GM12878 (cell line): ENCODE results near the gene CAMK4. TPM values are rescaled to one million over a fixed set of nuclear protein-coding genes. Genes with fewer than 3 reads are reported as not detected.

Experiments used
- BCL3 ChIP-seq: IDR thresholded peaks from 2 replicates; pipeline ENCODE4 v1.6.1; 2011; ENCODE audit warnings: borderline replicate concordance, low read depth, mild to moderate bottlenecking, moderate library complexity, low read length; ENCODE audit not compliant: insufficient read depth, poor library complexity, severe bottlenecking
- BRCA1 ChIP-seq: IDR thresholded peaks from 2 replicates; pipeline ENCODE4 v1.6.1; 2011; ENCODE audit warnings: low read depth, low read length, improper control_type of control experiment
- E4F1 ChIP-seq: fragments of 450-650 bp; IDR thresholded peaks from 2 replicates; pipeline ENCODE4 v1.6.1; 2018; ENCODE audit warnings: borderline replicate concordance, mild to moderate bottlenecking; ENCODE audit not compliant: partially characterized antibody
- EED ChIP-seq: sonication (generic); IDR thresholded peaks from 2 replicates; pipeline ENCODE4 v1.6.1; 2016; ENCODE audit warnings: antibody characterized with exemption, low read depth
- EGR1 ChIP-seq, 2 experiments: IDR thresholded peaks; 1 replicate in 1 of 2; 2 replicates in 1 of 2; pipeline ENCODE4 v1.6.1; 2011 to 2012; ENCODE audit warnings: low read depth in 2 of 2, low read length in 2 of 2, borderline replicate concordance in 1 of 2, mild to moderate bottlenecking in 1 of 2, moderate library complexity in 1 of 2
- ESRRA ChIP-seq: IDR thresholded peaks from 2 replicates; pipeline ENCODE4 v1.6.1; 2012; ENCODE audit warnings: mild to moderate bottlenecking, low read length, improper control_type of control experiment
- FOXM1 ChIP-seq: IDR thresholded peaks from 2 replicates; pipeline ENCODE4 v1.6.1; 2012; ENCODE audit warnings: low read depth, mild to moderate bottlenecking, inconsistent platforms, low read length, moderate library complexity
- IKZF2 ChIP-seq, 2 experiments: fragments of 450-650 bp; IDR thresholded peaks; 2 replicates each; pipeline ENCODE4 v1.6.1; 2017; ENCODE audit warnings: mild to moderate bottlenecking in 2 of 2, moderate library complexity in 2 of 2
- KDM1A ChIP-seq: fragments of 200-600 bp; sonication (generic); IDR thresholded peaks from 2 replicates; pipeline ENCODE4 v1.6.1; 2016; ENCODE audit warnings: borderline replicate concordance
- LARP7 ChIP-seq: fragments of 450-650 bp; IDR thresholded peaks from 2 replicates; pipeline ENCODE4 v1.6.1; 2017; ENCODE audit warnings: mild to moderate bottlenecking
- MEF2A ChIP-seq: IDR thresholded peaks from 2 replicates; pipeline ENCODE4 v1.6.1; 2011; ENCODE audit warnings: low read depth, mild to moderate bottlenecking, low read length, moderate library complexity; ENCODE audit not compliant: insufficient read depth
- MLLT1 ChIP-seq: fragments of 450-650 bp; IDR thresholded peaks from 2 replicates; pipeline ENCODE4 v1.6.1; 2016; ENCODE audit warnings: mild to moderate bottlenecking
- MXI1 ChIP-seq: fragments of 150-350 bp; IDR thresholded peaks from 2 replicates; pipeline ENCODE4 v1.6.1; 2011; ENCODE audit warnings: low read depth, mild to moderate bottlenecking, inconsistent platforms, low read length, improper control_type of control experiment
- NR2C1 ChIP-seq: fragments of 450-650 bp; IDR thresholded peaks from 2 replicates; pipeline ENCODE4 v1.6.1; 2017; ENCODE audit warnings: antibody characterized with exemption, mild to moderate bottlenecking, moderate library complexity
- POU2F2 ChIP-seq: IDR thresholded peaks from 3 replicates; pipeline ENCODE4 v1.6.1; 2011; ENCODE audit warnings: low read depth, mild to moderate bottlenecking, low read length, borderline replicate concordance
- RCOR1 ChIP-seq: conservative IDR thresholded peaks from 2 replicates; pipeline ENCODE4 v1.6.1; 2012; ENCODE audit warnings: low read depth, low read length, improper control_type of control experiment
- SREBF1 ChIP-seq: IDR thresholded peaks from 2 replicates; pipeline ENCODE4 v1.6.1; 2012; ENCODE audit warnings: mild to moderate bottlenecking, low read length
- USF2 ChIP-seq: IDR thresholded peaks from 2 replicates; pipeline ENCODE4 v1.6.1; 2011; ENCODE audit warnings: low read depth, low read length, improper control_type of control experiment, borderline replicate concordance
- WRNIP1 ChIP-seq: IDR thresholded peaks from 2 replicates; pipeline ENCODE4 v1.6.1; 2011; ENCODE audit warnings: low read depth, low read length, improper control_type of control experiment, borderline replicate concordance
- ZNF24 ChIP-seq: fragments of 450-650 bp; IDR thresholded peaks from 2 replicates; pipeline ENCODE4 v1.6.1; 2017; ENCODE audit warnings: antibody characterized with exemption, mild to moderate bottlenecking
- polyA plus RNA-seq, 11 experiments: library from polyadenylated mRNA; depleted of rRNA in 4 of 11; unstranded in 6 of 11; stranded (reverse) in 5 of 11; fragments of >200 nt; fragmentation: Nextera tagmentation in 4 of 11; fragmentation: Illumina TruSeq in 1 of 11; extraction: Ambion mirVana in 4 of 11; extraction: Trizol in 1 of 11; gene quantifications; 1 replicate in 1 of 11; 2 replicates in 10 of 11; pipeline versions ENCODE4 v1.2.1 to v1.2.3, GENCODE V29; 2011 to 2016; ENCODE audit warnings: inconsistent platforms in 2 of 11, missing spikeins in 2 of 11, low read depth in 1 of 11
- total RNA-seq, 4 experiments: library from RNA; depleted of rRNA in 3 of 4; stranded (reverse); fragments of >200 nt in 3 of 4; fragmentation: Illumina TruSeq in 1 of 4; extraction: Trizol in 1 of 4; gene quantifications; 2 replicates each; pipeline versions ENCODE4 v1.2.1 to v1.2.3, GENCODE V29; 2013 to 2021

CAMK4 gene
- total and polyA plus RNA-seq, 10 of the 15 experiments (the other 5 are each of a cell fraction or from before 2014, with no cell fraction given), result 13.3 to 51.9 (median 35.3) TPM

GRCh38 chr5:111252799-111253545, 28.8 kb downstream of the CAMK4 start (continued):
- TF ChIP-seq MLLT1, result no peak
- no peak for TF ChIP-seq RCOR1
- peak in 1 of 2 experiments; percentile 28; a peak in 1 of 4 replicates for TF ChIP-seq IKZF2 (IDR thresholded peaks at IDR 0.05)
- TF ChIP-seq ZNF24, result no peak
- no peak for TF ChIP-seq WRNIP1
- no peak for TF ChIP-seq BCL3
- peak; percentile 57 for TF ChIP-seq FOXM1
- TF ChIP-seq BRCA1, result no peak
- TF ChIP-seq MEF2A, result 0 out of 2 replicates have a peak, but pooled peaks have one; percentile 33
- TF ChIP-seq LARP7, result no peak
- TF ChIP-seq EED, result peak; percentile 49; the same call in 1 of the 2 replicates
- TF ChIP-seq KDM1A, result no peak
- TF ChIP-seq ESRRA, result no peak
- TF ChIP-seq MXI1, result 0 out of 2 replicates have a peak, but pooled peaks have one; percentile 36
- TF ChIP-seq USF2, result no peak
- TF ChIP-seq SREBF1, result no peak
- peak; percentile 24; the same call in 1 of the 3 replicates for TF ChIP-seq POU2F2
- no peak for TF ChIP-seq EGR1 (IDR thresholded peaks at IDR 0.05; ENCODE audit: borderline replicate concordance in 1 of 2, low read depth in 2 of 2, low read length in 2 of 2)
- no peak for TF ChIP-seq E4F1
- no peak for TF ChIP-seq NR2C1
